Cardiac muscle cell (in vitro differentiated cells and primary cell): ENCODE measurements around the gene ACY1. TPM values are rescaled to one million over a fixed set of nuclear protein-coding genes. Genes with fewer than 3 reads are reported as not detected.

Source experiments
- DNase-seq, 2 donors: peaks; one replicate each; pipeline versions ENCODE4 v3.0.0 to v3.0.0-alpha.2; 2010 to 2017; ENCODE audit warnings: low read depth in 1 of 2, low spot score in 1 of 2
- H3K27ac ChIP-seq: fragments of 200-600 bp; sonication (generic); 2 replicates; pipeline ENCODE4 v1.5.1; 2016
- H3K27me3 ChIP-seq: fragments of 200-600 bp; sonication (generic); 2 replicates; pipeline ENCODE4 v1.6.0; 2016; ENCODE audit warnings: control low read depth
- H3K36me3 ChIP-seq: fragments of 200-600 bp; sonication (generic); 2 replicates; pipeline ENCODE4 v1.5.1; 2016; ENCODE audit warnings: control low read depth
- H3K4me1 ChIP-seq: fragments of 200-600 bp; sonication (generic); 2 replicates; pipeline ENCODE4 v1.8.1; 2017; ENCODE audit warnings: low read depth, mild to moderate bottlenecking, mixed run types
- H3K4me3 ChIP-seq: fragments of 200-600 bp; sonication (generic); 2 replicates; pipeline ENCODE4 v1.5.1; 2016; ENCODE audit warnings: mild to moderate bottlenecking
- H3K9me3 ChIP-seq: fragments of 200-600 bp; sonication (generic); 2 replicates; pipeline ENCODE4 v1.5.1; 2017; ENCODE audit warnings: low read depth, mild to moderate bottlenecking, control low read depth
- CTCF ChIP-seq: IDR thresholded peaks from 2 replicates; pipeline ENCODE4 v1.5.1; 2012; ENCODE audit warnings: low read depth, mild to moderate bottlenecking, low read length
- polyA plus RNA-seq: library from polyadenylated mRNA; unstranded; fragments of >200 nt; fragmentation: Nextera tagmentation; extraction: Ambion mirVana; gene quantifications from 2 replicates; pipeline ENCODE4 v1.2.1, GENCODE V29; 2016
- total RNA-seq: library from RNA; depleted of rRNA; stranded (reverse); fragments of >200 nt; gene quantifications from 2 replicates; pipeline ENCODE4 v1.2.3, GENCODE V29; 2016

The ACY1 gene
- total and polyA plus RNA-seq, 2 experiments from 2014 or later = 87.7 to 125 TPM

- no peak for DNase-seq
- H3K4me3 ChIP-seq = no peak overlapping the region
- no peaks in the 10 kb centered on the region for H3K27me3 ChIP-seq
- no peak for TF ChIP-seq CTCF
- H3K36me3 ChIP-seq = no peaks in the 10 kb centered on the region
- H3K4me1 ChIP-seq = peaks cover 15% of the 10 kb centered on the region
- H3K27ac ChIP-seq = no peak overlapping the region
- H3K9me3 ChIP-seq = no peaks in the 10 kb centered on the region
Measured at GRCh38 chr3:51945031-51945840, 38.1 kb upstream of the ACY1 start.

- Histone ChIP-seq H3K4me3 (no peak overlapping the region), H3K27me3 (no peaks in the 10 kb centered on the region), H3K9me3 (no peaks in the 10 kb centered on the region), H3K36me3 (no peaks in the 10 kb centered on the region), H3K4me1 (peaks cover 9% of the 10 kb centered on the region), H3K27ac (no peak overlapping the region)
- no peak for TF ChIP-seq CTCF
- DNase-seq = no peak
Measured at GRCh38 chr3:51945926-51946705, 37.2 kb upstream of the ACY1 start.

- Histone ChIP-seq H3K36me3 (no peaks in the 10 kb centered on the region), H3K27me3 (no peaks in the 10 kb centered on the region), H3K4me3 (no peak overlapping the region), H3K4me1 (peaks cover 8% of the 10 kb centered on the region), H3K9me3 (no peaks in the 10 kb centered on the region), H3K27ac (no peak overlapping the region)
- no peak for DNase-seq
- no peak for TF ChIP-seq CTCF
Measured at GRCh38 chr3:51946796-51947195, 36.5 kb upstream of the ACY1 start.

GRCh38 chr3:51947215-51947900 is 36.0 kb upstream of the ACY1 start:
- TF ChIP-seq CTCF = no peak
- no peak for DNase-seq
- Histone ChIP-seq H3K4me3 (no peak overlapping the region), H3K4me1 (peaks cover 7% of the 10 kb centered on the region), H3K36me3 (no peaks in the 10 kb centered on the region), H3K27ac (no peak overlapping the region), H3K27me3 (no peaks in the 10 kb centered on the region), H3K9me3 (no peaks in the 10 kb centered on the region)

GRCh38 chr3:51948016-51948580 is 35.2 kb upstream of the ACY1 start:
- no peak for DNase-seq
- Histone ChIP-seq H3K4me3 (no peak overlapping the region), H3K9me3 (no peaks in the 10 kb centered on the region), H3K27me3 (no peaks in the 10 kb centered on the region), H3K4me1 (peaks cover 3% of the 10 kb centered on the region), H3K36me3 (no peaks in the 10 kb centered on the region), H3K27ac (no peak overlapping the region)
- TF ChIP-seq CTCF = no peak
